GM21737 (cell line): ENCODE results near the gene GNAZ.

ENCODE experiments used
- ATAC-seq: cut with Tn5 transposase; IDR thresholded peaks from one replicate; pipeline ENCODE4 v1.9.1; 2021; ENCODE audit warnings: mild to moderate bottlenecking, moderate library complexity; ENCODE audit not compliant: unreplicated experiment

The GNAZ gene

DNA sequence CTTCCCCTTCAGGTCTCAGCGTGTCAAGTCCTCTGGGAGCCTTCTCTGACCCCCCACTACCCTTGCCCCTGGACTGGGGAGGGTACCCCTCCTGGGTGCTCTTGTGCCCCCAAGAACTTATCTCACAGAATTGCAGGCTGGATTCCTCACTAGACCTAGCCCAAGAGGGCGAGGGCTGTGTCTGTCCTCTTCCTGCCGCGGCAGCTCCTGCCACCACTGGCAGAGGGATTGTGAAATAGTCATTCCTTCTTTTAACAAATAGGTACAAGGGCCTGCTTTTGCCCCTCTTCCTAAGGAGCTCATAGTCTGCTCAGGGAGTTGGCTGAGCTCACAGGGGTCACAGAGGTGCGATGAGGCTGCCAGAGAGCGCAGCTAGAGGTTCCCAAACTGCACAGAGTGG is 80.4 kb downstream of the GNAZ start:
- ATAC-seq = no peak

DNA sequence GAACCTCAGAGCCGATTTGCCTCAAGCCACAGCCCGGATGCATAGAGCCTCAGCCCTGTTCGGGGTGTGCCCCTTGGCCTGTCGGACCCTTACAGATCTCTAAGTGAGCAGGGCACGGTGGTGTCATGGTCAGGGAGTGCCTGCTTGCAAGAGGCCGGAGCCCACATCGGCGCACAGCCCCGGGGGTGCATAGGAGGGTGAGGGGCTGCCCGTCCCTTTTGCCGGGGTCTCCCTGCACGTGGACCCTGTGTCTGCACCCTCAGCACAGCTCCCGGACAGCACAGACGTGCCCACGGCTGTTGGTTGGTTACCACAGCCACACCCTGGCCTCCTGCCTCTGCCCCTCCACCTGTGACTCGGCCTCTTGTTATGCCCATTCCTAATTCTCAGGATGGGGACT is 81.5 kb downstream of the GNAZ start:
- no peak for ATAC-seq

- no peak for ATAC-seq
Measured at GRCh38 chr22:23152238-23153114, 82.2 kb downstream of the GNAZ start.

- ATAC-seq = no peak
Measured at GRCh38 chr22:23153994-23154393, 83.7 kb downstream of the GNAZ start.

- no peak for ATAC-seq
Measured at GRCh38 chr22:23154461-23154860, 84.1 kb downstream of the GNAZ start.

DNA sequence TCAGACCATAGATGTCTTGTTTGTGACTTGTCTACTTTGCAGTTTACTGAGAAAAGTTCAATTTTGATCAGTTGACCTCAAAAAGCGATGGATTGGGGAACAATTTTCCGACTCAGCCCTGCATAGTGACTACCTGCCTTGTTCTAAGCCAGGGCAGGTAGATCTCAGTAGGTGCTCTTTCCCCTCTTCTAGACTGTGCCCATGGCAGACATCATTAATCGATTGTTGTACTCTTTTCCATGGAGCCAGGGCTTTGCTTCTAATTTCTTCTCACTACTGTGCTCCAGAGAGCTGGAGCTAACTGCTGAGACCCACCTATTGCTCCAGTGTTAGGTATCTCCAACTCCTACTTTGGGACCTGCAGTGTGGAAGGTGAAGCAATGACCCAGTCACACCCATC is 84.8 kb downstream of the GNAZ start:
- no peak for ATAC-seq

- ATAC-seq = no peak
Measured at GRCh38 chr22:23155831-23156230, 85.5 kb downstream of the GNAZ start.

GRCh38 chr22:23156286-23156685 is 86.0 kb downstream of the GNAZ start:
- ATAC-seq = no peak

GRCh38 chr22:23157560-23158515 is 87.5 kb downstream of the GNAZ start:
- no peak for ATAC-seq

GRCh38 chr22:23158516-23159290 is 88.4 kb downstream of the GNAZ start:
- ATAC-seq = no peak

DNA sequence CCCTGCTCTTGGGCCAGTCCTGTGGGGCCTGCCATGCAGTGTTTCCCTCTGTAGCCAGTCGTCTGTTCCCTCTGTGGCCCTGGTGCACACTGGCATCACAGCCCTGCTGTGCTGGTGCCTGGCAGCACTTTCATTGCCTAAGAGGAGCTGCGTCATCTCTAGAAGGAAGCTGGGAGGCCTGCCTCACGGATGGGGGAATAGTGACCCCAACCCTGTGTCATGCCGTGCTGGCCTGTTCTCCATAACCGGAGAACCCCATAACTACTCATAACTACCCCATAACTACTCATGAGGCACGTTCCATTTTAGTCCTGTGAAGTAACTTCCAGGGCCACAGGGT is 88.9 kb downstream of the GNAZ start:
- no peak for ATAC-seq

- ATAC-seq = no peak
Measured at GRCh38 chr22:23161029-23161428, 90.7 kb downstream of the GNAZ start.

GRCh38 chr22:23161574-23161973 is 91.3 kb downstream of the GNAZ start:
- ATAC-seq = no peak

GRCh38 chr22:23163665-23164064 is 93.3 kb downstream of the GNAZ start:
- ATAC-seq = no peak

DNA sequence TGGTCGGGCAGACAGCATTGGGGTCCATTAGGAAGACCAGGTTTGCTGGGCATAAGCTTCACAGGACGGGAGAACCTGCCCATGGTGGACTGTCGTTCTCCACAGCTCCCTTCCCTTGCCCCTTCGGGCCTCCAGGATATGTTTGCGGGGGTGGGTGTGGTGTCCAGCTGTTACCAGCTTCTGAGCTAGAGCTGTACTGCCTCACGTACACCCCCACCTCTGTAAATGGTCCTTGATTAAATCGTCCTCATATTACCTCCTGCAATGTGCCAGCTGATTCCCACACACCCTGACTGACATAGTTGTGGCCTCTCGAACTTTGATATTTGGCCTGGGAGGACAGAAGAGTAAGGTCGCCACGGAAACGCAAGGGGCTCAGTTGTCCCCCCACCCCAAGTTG is 93.8 kb downstream of the GNAZ start:
- no peak for ATAC-seq

GRCh38 chr22:23166042-23166831 is 95.9 kb downstream of the GNAZ start:
- no peak for ATAC-seq

DNA sequence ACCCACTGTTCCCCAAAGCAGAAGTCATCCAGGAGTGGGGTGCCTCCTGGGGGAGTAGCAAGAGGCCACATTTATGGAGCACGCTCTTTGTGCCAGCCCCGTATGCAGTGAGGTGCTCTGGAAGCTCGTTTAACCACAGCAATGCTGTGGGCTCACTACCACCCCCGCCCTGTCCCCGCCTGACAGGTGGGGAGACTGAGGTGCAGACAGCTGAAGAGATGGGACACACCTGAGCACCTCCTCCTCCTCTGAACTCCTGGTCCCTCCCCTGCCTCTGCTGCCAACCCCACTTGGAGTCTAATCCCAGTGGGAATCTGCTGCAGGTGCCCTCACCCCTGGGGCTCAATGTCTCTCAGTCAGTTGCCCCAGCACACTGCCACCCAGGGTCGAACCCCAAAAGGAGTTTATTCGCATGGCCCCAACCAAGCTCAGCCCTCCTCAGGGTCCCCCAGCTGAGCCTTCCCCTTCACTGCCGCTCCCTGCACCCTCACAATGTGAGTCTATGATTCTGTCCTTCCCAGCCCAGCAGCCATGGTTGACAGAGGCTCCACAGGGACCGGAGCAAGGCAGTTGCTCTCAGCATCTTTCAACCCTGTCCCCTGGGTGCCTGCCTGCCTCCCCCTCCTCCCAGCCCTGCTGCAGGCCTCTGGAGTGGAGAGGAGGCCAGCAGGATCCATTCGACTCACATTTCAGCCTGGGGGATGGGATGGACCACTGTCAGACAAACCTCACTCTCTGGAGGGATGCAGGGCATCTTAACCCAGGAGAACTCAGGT is 96.7 kb downstream of the GNAZ start:
- ATAC-seq = no peak

DNA sequence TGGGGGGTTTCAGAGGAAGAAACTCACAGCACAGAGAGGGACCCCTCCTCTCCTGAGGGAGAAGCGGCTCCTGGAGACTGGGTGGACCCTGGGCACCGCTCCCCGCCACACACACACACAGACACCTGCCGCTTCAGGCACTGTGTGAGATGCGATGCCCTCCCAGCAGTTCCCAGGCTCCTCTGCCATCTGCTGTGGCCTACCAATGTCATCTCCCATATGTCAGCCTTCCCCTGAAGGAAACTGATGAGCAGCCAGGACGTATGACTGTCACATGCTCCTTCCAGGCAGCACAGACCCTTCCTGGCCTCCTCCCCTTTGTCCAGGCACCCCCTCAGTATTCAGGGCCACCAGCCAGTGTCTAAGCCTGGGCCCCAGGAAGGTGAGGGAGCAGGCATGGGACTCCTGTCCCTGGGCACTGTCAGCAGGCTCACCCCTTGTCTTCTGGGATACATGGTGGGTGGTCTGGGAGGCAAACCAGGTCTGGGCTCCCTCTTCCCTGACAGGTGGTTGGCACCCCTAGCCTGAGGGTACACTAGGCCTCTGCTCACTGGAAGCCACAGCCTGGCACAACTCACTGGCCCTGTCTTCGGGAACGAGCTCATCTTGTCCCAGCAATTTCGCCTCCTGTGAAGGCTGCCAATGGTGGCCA is 98.2 kb downstream of the GNAZ start:
- ATAC-seq = no peak

GRCh38 chr22:23169043-23169406 is 98.7 kb downstream of the GNAZ start:
- no peak for ATAC-seq
